Posterior vena cava (tissue), 2 donors: Measurements from ENCODE around the gene TYW5. TPM values are rescaled to one million over a fixed set of nuclear protein-coding genes. Genes with fewer than 3 reads are reported as not detected.

Source experiments
- DNase-seq: peaks from one replicate; pipeline ENCODE4 v3.0.0-alpha.2; 2020; ENCODE audit warnings: low spot score
- intact Hi-C, 2 donors: fragments of 100-400 bp; cut with DNase I; formaldehyde crosslinking; loops; one replicate each; pipeline versions ENCODE4 v1.14.1 to v1.14.2; 2022 to 2023
- total RNA-seq, 2 donors: library from RNA; stranded (reverse); fragmentation: NEBNext Ultra II Directional; extraction: Animal tissue kit (Norgen Biotek cat#: 25700); gene quantifications; one replicate each; pipeline ENCODE4 v1.2.1, GENCODE V29; 2021
- donor health status: DM: yes; HTN: yes; CAD: no.
- donor health status: DM: yes; HTN: yes; CAD: no.

The TYW5 gene
- total RNA-seq, 2 donors from 2014 or later = 5.7 to 6.0 TPM

GRCh38 chr2:199882667-199883066, 72.6 kb downstream of the TYW5 start:
- no peak for DNase-seq
- intact Hi-C loops = no loop called here

Other genes with a start within 250 kb of the TYW5 start
- 1 to 10 TPM; 1.1 to 1.6 TPM for gene FTCDNL1, start 104.3 kb downstream of the TYW5 start, total RNA-seq
- 10 to 100 TPM; 13.5 to 16.5 TPM for gene C2orf69, start 44.2 kb downstream of the TYW5 start, total RNA-seq
- 10 to 100 TPM; 12.3 to 14.1 TPM for gene MAIP1, start 91 bp upstream of the TYW5 start, total RNA-seq